Globus pallidus (tissue), 1 donor: ENCODE measurements around the gene SLC2A8.

Experiments
- DNase-seq: peaks from one replicate; pipeline ENCODE4 v3.0.0-alpha.2; 2015; ENCODE audit warnings: low spot score

The SLC2A8 gene

GRCh38 chr9:127437497-127438264 lies 40.7 kb downstream of the SLC2A8 start:
- no peak for DNase-seq

- DNase-seq: no peak
These were observed 41.4 kb downstream of the SLC2A8 start for GRCh38 chr9:127438394-127438793.

- no peak for DNase-seq
These were observed 47.4 kb downstream of the SLC2A8 start for GRCh38 chr9:127444283-127444920.

GRCh38 chr9:127444921-127445850 lies 48.2 kb downstream of the SLC2A8 start:
- no peak for DNase-seq

GRCh38 chr9:127445851-127446712 lies 49.1 kb downstream of the SLC2A8 start:
- no peak for DNase-seq

GRCh38 chr9:127446713-127447415 lies 49.9 kb downstream of the SLC2A8 start:
- no peak for DNase-seq

GRCh38 chr9:127447416-127448111 lies 50.6 kb downstream of the SLC2A8 start:
- no peak for DNase-seq

- no peak for DNase-seq
These were observed 51.3 kb downstream of the SLC2A8 start for GRCh38 chr9:127448112-127448805.

GRCh38 chr9:127449332-127449966 lies 52.5 kb downstream of the SLC2A8 start:
- DNase-seq: no peak

- no peak for DNase-seq
These were observed 53.3 kb downstream of the SLC2A8 start for GRCh38 chr9:127450243-127450760.

- DNase-seq: peak; percentile 93
These were observed 54.0 kb downstream of the SLC2A8 start, which contains the start of the genes LRSAM1 and RPL12 for GRCh38 chr9:127450830-127451607. LRSAM1 (plus strand) TSS chr9:127451510; CDS start chr9:127454528, 3,018 bp downstream. RPL12 (minus strand) TSS chr9:127451406; CDS start chr9:127451317, 89 bp downstream.

GRCh38 chr9:127451608-127451857 lies 54.6 kb downstream of the SLC2A8 start:
- DNase-seq: no peak

GRCh38 chr9:127451858-127452656 lies 55.1 kb downstream of the SLC2A8 start:
- DNase-seq: peak; percentile 27

- no peak for DNase-seq
These were observed 55.7 kb downstream of the SLC2A8 start for GRCh38 chr9:127452691-127453090.

GRCh38 chr9:127455324-127455992 lies 58.5 kb downstream of the SLC2A8 start:
- DNase-seq: no peak

GRCh38 chr9:127457191-127457878 lies 60.4 kb downstream of the SLC2A8 start:
- DNase-seq: no peak
